Heart left ventricle (tissue), 13 donors: ENCODE results near the gene UGDH.

ENCODE experiments used
- POLR2A ChIP-seq, 2 donors: fragments of 450-650 bp; IDR thresholded peaks; one replicate each; pipeline ENCODE4 v1.6.1; 2017; ENCODE audit warnings: antibody characterized with exemption in 2 of 2, mild to moderate bottlenecking in 2 of 2, moderate library complexity in 2 of 2
- TF ChIP-seq, protein P1 (sequence below), 12 donors: fragments of 200-600 bp; sonication (generic) in 4 of 12; IDR thresholded peaks; one replicate each; pipeline versions ENCODE4 v1.5.0 to v1.8.0; 2018 to 2022; ENCODE audit warnings: antibody characterized with exemption in 12 of 12, mild to moderate bottlenecking in 5 of 12
- donor health status: ischemic (EF 13 %, LVEDD 7.1; RV severe dilation, severe dysfunction).
- donor health status: DM: no; HTN: yes; CAD: no.
- donor health status: DM: no; HTN: no; CAD: no.
- donor health status: ischemic (EF 25% LVEDD 6.9; RV normal size, moderate dysfunction).
- donor health status: ischemic (EF 25% LVEDD 5.7; RV mildly dilated, moderate dysfunction).
- donor health status: ischemic (EF 35%, LVEDD 5.7; RV mildly dilated, moderate dysfunction).
- donor health status: nonischemic (EF 11% LVEDD 7.7; RV severe dilation, severe dysfunction).
- donor health status: DM: yes; HTN: yes; CAD: no.
- donor health status: PGD.
- donor health status: ischemic (EF 29% LVEDD 5.4; RV normal size, mild dysfunction).
- donor health status: nonischemic (EF 23%, LVEDD 6.1; RV moderate dilation, normal function).

DNA sequence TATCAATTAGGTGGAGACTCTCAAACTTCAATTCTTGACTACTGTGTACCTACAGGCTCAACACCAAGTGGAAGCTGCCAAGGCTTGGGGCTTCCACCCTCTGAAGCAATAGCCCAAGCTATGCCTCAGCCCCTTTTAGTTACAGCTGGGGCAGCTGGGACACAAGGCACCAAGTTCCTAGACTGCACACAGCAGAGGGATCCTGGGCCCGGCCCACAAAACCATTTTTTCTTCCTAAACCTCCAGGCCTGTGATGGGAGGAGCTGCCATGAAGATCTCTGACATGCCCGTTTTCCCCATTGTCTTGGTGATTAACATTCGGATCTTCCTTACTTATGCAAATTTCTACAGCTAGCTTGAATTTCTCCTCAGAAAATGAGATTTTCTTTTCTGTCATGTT is 3.4 kb upstream of the UGDH start:
- TF ChIP-seq, protein P1, sequence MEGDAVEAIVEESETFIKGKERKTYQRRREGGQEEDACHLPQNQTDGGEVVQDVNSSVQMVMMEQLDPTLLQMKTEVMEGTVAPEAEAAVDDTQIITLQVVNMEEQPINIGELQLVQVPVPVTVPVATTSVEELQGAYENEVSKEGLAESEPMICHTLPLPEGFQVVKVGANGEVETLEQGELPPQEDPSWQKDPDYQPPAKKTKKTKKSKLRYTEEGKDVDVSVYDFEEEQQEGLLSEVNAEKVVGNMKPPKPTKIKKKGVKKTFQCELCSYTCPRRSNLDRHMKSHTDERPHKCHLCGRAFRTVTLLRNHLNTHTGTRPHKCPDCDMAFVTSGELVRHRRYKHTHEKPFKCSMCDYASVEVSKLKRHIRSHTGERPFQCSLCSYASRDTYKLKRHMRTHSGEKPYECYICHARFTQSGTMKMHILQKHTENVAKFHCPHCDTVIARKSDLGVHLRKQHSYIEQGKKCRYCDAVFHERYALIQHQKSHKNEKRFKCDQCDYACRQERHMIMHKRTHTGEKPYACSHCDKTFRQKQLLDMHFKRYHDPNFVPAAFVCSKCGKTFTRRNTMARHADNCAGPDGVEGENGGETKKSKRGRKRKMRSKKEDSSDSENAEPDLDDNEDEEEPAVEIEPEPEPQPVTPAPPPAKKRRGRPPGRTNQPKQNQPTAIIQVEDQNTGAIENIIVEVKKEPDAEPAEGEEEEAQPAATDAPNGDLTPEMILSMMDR (IDR thresholded peaks at IDR 0.05) = no peak
- TF ChIP-seq POLR2A (IDR thresholded peaks at IDR 0.05) = no peak
